Measurements from ENCODE around the gene PLA2G3.

GRCh38 chr22:31120230-31120629 is 20.1 kb downstream of the PLA2G3 start:
- TF ChIP-seq, protein P1, sequence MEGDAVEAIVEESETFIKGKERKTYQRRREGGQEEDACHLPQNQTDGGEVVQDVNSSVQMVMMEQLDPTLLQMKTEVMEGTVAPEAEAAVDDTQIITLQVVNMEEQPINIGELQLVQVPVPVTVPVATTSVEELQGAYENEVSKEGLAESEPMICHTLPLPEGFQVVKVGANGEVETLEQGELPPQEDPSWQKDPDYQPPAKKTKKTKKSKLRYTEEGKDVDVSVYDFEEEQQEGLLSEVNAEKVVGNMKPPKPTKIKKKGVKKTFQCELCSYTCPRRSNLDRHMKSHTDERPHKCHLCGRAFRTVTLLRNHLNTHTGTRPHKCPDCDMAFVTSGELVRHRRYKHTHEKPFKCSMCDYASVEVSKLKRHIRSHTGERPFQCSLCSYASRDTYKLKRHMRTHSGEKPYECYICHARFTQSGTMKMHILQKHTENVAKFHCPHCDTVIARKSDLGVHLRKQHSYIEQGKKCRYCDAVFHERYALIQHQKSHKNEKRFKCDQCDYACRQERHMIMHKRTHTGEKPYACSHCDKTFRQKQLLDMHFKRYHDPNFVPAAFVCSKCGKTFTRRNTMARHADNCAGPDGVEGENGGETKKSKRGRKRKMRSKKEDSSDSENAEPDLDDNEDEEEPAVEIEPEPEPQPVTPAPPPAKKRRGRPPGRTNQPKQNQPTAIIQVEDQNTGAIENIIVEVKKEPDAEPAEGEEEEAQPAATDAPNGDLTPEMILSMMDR (IDR thresholded peaks at IDR 0.05) = no peak
- TF ChIP-seq, protein P2, sequence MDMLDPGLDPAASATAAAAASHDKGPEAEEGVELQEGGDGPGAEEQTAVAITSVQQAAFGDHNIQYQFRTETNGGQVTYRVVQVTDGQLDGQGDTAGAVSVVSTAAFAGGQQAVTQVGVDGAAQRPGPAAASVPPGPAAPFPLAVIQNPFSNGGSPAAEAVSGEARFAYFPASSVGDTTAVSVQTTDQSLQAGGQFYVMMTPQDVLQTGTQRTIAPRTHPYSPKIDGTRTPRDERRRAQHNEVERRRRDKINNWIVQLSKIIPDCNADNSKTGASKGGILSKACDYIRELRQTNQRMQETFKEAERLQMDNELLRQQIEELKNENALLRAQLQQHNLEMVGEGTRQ (CRISPR knock-in tag; IDR thresholded peaks at IDR 0.05) = no peak
- no peak for TF ChIP-seq GTF2I (CRISPR knock-in tag; conservative IDR thresholded peaks at IDR 0.05)
- TF ChIP-seq, protein P3, sequence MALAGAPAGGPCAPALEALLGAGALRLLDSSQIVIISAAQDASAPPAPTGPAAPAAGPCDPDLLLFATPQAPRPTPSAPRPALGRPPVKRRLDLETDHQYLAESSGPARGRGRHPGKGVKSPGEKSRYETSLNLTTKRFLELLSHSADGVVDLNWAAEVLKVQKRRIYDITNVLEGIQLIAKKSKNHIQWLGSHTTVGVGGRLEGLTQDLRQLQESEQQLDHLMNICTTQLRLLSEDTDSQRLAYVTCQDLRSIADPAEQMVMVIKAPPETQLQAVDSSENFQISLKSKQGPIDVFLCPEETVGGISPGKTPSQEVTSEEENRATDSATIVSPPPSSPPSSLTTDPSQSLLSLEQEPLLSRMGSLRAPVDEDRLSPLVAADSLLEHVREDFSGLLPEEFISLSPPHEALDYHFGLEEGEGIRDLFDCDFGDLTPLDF (CRISPR knock-in tag; IDR thresholded peaks at IDR 0.05) = no peak
- TF ChIP-seq MAX (CRISPR knock-in tag; IDR thresholded peaks at IDR 0.05) = no peak

Data from WTC11 (cell line).